Breast epithelium (tissue), 3 donors: Measurements from ENCODE around the gene ATP9A.

Experiments
- CTCF ChIP-seq, 3 donors: fragments of 450-650 bp; IDR thresholded peaks; one replicate each; pipeline ENCODE4 v1.5.1; 2016 to 2017; ENCODE audit warnings: antibody characterized with exemption in 3 of 3, mild to moderate bottlenecking in 3 of 3, moderate library complexity in 3 of 3
- POLR2A ChIP-seq: fragments of 450-650 bp; IDR thresholded peaks from one replicate; pipeline ENCODE4 v1.6.1; 2016; ENCODE audit warnings: antibody characterized with exemption, mild to moderate bottlenecking, moderate library complexity

- no peak for TF ChIP-seq CTCF (IDR thresholded peaks at IDR 0.05)
- TF ChIP-seq POLR2A: no peak
These were observed 7.2 kb downstream of the ATP9A start for GRCh38 chr20:51760905-51761546.
